Nephron (organoid): Measurements from ENCODE around the gene PRUNE2.
"Not testable (repeated sequence)": the region's sequence is repeated elsewhere in the genome, so short reads cannot be mapped to it uniquely, and the experiment has no call there.

Source experiments
- H3K27ac Mint-ChIP-seq, 3 experiments: 2 replicates each; pipeline ENCODE4 v1.8.0; 2020; ENCODE audit warnings: mixed read lengths in 3 of 3, mild to moderate bottlenecking in 2 of 3, moderate library complexity in 1 of 3
- H3K27me3 Mint-ChIP-seq: 2 replicates; pipeline ENCODE4 v1.8.0; 2021; ENCODE audit warnings: low read depth, mild to moderate bottlenecking, moderate library complexity, mixed read lengths
- H3K36me3 Mint-ChIP-seq: 2 replicates; pipeline ENCODE4 v1.8.0; 2020; ENCODE audit warnings: low read depth, mixed read lengths
- H3K4me1 Mint-ChIP-seq: 2 replicates; pipeline ENCODE4 v1.8.0; 2020; ENCODE audit warnings: mixed read lengths
- H3K4me3 Mint-ChIP-seq, 3 experiments: 2 replicates each; pipeline ENCODE4 v1.8.0; 2020; ENCODE audit warnings: mild to moderate bottlenecking in 3 of 3, mixed read lengths in 3 of 3, moderate library complexity in 2 of 3
- H3K9me3 Mint-ChIP-seq: 2 replicates; pipeline ENCODE4 v1.8.0; 2020; ENCODE audit warnings: mixed read lengths
- CTCF ChIP-seq, 3 experiments: fragments of 200-600 bp; sonication (generic); IDR thresholded peaks; one replicate each; pipeline ENCODE4 v1.5.0; 2021; ENCODE audit warnings: antibody characterized with exemption in 3 of 3; ENCODE audit not compliant: unreplicated experiment in 3 of 3

PRUNE2 gene

DNA sequence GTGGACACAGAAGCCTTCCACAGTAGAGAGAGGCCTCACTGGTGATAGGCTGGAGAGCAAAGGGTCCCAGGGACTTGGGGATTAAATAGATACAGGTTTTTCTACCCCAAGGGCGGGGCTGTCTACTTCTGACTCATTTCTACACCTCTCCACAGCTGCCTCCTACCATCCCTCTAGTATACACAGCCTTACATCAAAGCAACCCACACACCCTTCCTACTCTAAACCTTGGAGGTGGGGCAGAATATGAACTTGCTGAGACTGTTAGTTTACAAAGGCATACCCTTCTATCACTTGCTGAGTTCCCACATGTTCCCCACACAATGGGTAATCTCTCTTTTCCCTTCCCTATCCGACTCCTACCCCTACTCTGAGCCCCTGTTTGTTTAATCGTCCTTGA, 161.6 kb downstream of the PRUNE2 start:
- H3K4me3 Mint-ChIP-seq: no peak overlapping the region
- H3K4me1 Mint-ChIP-seq: peaks cover 13% of the 10 kb centered on the region
- H3K9me3 Mint-ChIP-seq: peaks cover 4% of the 10 kb centered on the region
- H3K36me3 Mint-ChIP-seq: no peaks in the 10 kb centered on the region
- H3K27me3 Mint-ChIP-seq: peaks cover 11% of the 10 kb centered on the region
- no peak for TF ChIP-seq CTCF (IDR thresholded peaks at IDR 0.05; ENCODE audit: unreplicated experiment in 3 of 3)
- H3K27ac Mint-ChIP-seq: no peak overlapping the region

- Mint-ChIP-seq H3K27ac (no peak overlapping the region), H3K9me3 (peaks cover 4% of the 10 kb centered on the region), H3K36me3 (no peaks in the 10 kb centered on the region), H3K4me3 (no peak overlapping the region), H3K4me1 (peaks cover 9% of the 10 kb centered on the region), H3K27me3 (peaks cover 11% of the 10 kb centered on the region)
- no peak for TF ChIP-seq CTCF (IDR thresholded peaks at IDR 0.05; ENCODE audit: unreplicated experiment in 3 of 3)
Observed at GRCh38 chr9:76743931-76744330, 162.0 kb downstream of the PRUNE2 start.

DNA sequence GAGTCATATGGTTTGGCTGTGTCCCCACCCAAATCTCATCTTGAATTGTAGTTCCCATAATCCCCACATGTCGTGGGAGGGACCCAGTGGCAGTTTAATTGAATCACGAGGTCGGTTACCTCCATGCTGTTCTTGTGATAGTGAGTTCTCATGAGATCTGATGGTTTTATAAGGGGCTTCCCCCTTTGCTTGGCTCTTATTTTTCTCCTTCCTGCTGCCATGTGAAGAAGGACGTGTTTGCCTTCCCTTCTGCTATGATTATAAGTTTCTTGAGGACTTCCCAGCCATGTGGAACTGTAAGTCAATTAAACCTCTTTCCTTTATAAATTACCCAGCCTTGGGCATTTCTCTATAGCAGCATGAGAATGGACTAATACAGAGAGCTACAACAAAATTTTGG, 163.0 kb downstream of the PRUNE2 start:
- H3K27ac Mint-ChIP-seq, H3K27me3 Mint-ChIP-seq, H3K36me3 Mint-ChIP-seq, H3K4me1 Mint-ChIP-seq, H3K9me3 Mint-ChIP-seq, H3K4me3 Mint-ChIP-seq: not testable (repeated sequence)

DNA sequence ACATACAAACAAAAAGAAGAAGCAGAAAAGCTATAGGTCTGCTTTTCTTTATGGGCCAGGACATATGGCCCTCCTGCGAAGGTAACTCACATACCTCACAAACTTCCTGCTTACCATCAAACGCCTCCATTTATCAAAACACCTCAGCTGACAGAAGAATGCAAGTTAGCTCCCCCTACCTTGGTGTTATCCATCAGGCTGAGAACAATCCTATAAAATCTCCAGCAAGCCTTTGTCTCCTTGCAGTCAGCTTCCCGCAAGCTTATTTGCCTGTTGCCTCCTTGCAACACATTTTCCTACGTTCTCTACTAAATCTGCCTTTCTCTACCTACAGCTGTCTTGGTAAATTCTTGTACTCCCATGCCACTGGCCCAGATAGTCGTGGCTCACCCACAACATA, 164.4 kb downstream of the PRUNE2 start:
- H3K4me1 Mint-ChIP-seq: no peaks in the 10 kb centered on the region
- H3K4me3 Mint-ChIP-seq: no peak overlapping the region
- H3K27me3 Mint-ChIP-seq: peaks cover 8% of the 10 kb centered on the region
- peaks cover 4% of the 10 kb centered on the region for H3K9me3 Mint-ChIP-seq
- H3K36me3 Mint-ChIP-seq: no peaks in the 10 kb centered on the region
- TF ChIP-seq CTCF (IDR thresholded peaks at IDR 0.05; ENCODE audit: unreplicated experiment in 3 of 3): no peak
- no peak overlapping the region for H3K27ac Mint-ChIP-seq

- H3K4me1 Mint-ChIP-seq: no peaks in the 10 kb centered on the region
- no peaks in the 10 kb centered on the region for H3K9me3 Mint-ChIP-seq
- H3K27ac Mint-ChIP-seq: no peak overlapping the region
- no peak overlapping the region for H3K4me3 Mint-ChIP-seq
- TF ChIP-seq CTCF (IDR thresholded peaks at IDR 0.05; ENCODE audit: unreplicated experiment in 3 of 3): no peak
- peaks cover 10% of the 10 kb centered on the region for H3K27me3 Mint-ChIP-seq
- H3K36me3 Mint-ChIP-seq: no peaks in the 10 kb centered on the region
Observed at GRCh38 chr9:76738402-76738801, 167.5 kb downstream of the PRUNE2 start.

GRCh38 chr9:76737154-76737902, 168.6 kb downstream of the PRUNE2 start:
- no peaks in the 10 kb centered on the region for H3K36me3 Mint-ChIP-seq
- TF ChIP-seq CTCF (IDR thresholded peaks at IDR 0.05; ENCODE audit: unreplicated experiment in 3 of 3): no peak

More at GRCh38 chr9:76737154-76737902, 168.6 kb downstream of the PRUNE2 start:
- H3K9me3 Mint-ChIP-seq: no peaks in the 10 kb centered on the region
- peaks cover 10% of the 10 kb centered on the region for H3K27me3 Mint-ChIP-seq
- peaks cover 10% of the 10 kb centered on the region for H3K4me1 Mint-ChIP-seq
- H3K4me3 Mint-ChIP-seq: no peak overlapping the region
- H3K27ac Mint-ChIP-seq: no peak overlapping the region
